GM21390 (cell line): ENCODE results near the gene SLC44A3.

Experiments used
- ATAC-seq: cut with Tn5 transposase; IDR thresholded peaks from one replicate; pipeline ENCODE4 v1.9.1; 2021; ENCODE audit not compliant: unreplicated experiment

SLC44A3 gene

DNA sequence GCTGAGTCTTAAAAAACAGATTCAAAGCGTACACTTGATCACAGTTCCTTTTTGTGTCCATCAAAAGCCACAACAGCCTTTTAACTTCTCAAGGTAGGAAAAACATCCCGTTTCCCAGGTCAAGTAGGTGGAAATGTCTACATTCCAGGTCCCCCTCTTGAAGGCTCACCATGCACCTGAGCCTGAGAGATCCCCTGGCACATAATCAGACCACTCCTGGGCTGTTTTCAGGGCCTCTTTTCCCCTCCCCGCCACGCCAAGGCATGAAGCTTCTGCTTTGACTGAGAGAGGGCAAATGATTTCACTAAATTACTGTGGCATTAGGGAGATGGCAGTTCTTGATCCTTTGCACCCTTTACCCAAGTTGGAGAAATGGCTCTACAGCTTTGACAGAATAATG, 85.0 kb downstream of the SLC44A3 start:
- ATAC-seq = no peak

DNA sequence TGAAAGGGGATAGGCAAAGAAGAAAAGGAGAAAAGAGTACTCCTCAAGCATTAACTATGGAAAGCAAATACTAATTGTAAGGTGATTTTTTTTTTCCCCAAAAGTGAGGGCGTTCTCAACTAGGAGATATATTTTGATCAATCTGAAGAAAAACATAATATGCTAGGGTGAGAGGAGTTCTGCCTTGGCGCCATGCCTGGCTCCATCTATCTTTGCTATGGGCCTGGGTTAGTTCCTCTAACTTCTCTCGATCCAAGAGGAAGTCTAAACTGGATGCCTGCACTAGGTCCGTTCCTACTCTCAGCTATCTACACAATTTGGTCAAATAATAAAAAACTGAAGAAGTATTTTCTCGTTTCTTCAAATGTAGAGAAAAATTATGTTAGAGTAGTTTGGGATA, 86.2 kb downstream of the SLC44A3 start:
- no peak for ATAC-seq

DNA sequence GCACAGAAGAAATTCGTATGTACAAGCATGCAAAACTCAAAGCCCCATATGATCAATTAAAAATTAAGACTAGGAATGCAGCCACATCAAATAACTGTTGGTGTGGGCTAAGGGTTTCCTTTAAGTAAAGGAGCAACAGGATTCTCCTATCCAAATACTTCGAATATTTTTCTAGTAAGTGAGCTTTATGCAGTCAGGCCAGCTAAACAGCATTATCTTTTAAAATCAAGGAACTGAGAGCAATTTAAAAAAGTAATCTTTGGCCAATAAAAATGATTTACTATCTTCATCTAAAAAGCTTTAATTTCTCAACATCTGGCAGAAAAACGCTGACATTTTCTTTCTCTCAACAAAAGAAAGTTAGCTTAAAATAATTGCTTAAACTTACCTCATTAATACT, 87.0 kb downstream of the SLC44A3 start:
- ATAC-seq = no peak

DNA sequence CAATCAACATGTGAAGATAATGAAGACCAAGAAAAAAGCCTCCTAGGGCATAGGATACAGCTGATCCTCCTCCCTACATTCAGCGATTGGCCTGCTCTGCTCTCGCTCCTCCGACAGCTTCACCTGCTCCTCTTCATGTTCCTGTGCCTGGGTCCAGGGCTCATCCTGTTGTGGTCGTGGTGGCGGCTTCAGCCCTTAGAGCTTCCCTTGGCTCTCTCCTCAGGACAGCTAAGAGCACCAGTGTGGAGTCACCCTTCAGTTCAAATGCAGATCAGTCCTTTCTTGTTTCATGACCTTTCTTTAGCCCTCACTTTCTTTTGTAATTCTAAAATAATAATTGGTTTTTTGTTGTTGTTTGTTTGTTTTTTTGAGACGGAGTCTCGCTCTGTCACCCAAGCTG, 88.0 kb downstream of the SLC44A3 start:
- ATAC-seq = no peak

DNA sequence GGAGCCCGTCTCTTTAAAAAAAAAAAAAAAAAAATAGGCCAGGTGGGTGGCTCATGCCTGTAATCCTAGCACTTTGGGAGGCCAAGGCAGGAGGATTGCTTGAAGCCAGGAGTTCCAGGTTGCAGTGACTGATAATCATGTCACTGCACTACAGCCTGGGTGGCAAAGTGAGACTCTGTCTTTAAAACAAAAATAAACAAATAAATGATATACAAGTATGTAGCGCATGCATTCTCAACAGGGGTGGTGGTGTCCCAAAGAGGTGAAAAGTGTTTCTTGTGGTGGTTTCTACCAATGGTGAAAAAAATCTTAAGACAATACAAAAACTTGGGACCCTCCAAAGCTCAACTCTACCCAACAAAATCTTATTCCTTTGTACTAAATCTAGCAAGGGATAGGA, 88.8 kb downstream of the SLC44A3 start:
- no peak for ATAC-seq

DNA sequence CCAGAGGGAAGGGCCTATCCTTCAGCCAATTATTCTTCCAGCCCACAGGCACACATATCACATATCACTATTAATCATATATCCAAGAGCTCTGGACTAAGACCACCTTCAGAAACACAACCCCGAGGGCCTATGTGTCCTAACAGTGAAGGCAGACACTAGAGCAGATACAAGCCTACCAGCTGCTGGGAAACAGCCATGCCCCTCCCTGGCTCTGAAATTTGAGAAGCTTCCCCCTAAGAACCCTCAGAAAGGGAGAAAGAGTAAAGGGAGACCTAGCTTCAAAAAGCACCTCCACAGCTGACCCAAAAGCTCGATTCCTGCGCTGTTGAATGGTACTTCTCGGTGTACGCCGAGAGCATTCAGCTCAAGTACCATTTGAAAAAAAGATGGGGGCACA, 89.3 kb downstream of the SLC44A3 start:
- ATAC-seq = no peak

DNA sequence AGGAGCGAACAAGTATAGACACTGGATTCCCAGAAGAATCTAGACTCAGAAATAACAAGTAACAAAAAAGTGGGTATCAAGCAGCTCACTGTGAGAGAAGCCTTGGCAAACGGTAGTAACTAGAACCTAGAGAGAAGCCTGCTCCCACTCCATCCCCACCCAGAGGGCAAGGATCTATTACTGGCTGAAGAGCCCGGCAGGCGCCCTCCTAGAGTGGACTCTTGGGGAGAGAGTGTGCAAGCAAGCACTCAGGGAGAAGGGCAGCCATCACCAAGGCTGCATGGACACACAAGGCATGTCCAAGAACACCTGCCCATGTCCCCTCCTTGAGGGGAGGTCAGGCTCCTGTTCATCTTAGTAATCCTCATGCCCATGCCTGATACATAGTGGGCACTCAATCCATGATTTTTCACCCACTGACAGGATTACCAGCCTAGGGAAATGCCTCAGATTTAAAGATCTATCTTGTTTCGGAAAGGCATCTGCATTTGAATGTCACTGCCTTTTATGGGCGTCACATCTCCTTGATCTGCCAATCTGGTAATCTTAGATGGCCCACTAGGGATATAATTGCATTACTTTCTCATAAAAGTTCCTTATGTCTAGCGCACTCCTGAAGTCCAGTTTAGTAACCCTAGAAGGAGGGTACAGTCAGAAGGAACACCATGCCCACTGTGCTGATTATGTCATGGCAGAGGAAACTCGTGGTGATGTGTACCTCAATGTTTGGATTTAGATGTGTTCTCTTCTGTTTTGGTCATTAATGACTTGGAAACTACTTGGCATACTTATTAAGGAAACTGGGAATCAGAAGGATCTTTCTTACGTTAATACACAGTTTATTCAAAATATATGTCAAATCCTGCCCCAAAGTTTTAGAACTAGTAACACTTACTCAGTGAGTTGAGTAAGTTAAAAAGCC, 92.4 kb downstream of the SLC44A3 start:
- ATAC-seq = no peak

DNA sequence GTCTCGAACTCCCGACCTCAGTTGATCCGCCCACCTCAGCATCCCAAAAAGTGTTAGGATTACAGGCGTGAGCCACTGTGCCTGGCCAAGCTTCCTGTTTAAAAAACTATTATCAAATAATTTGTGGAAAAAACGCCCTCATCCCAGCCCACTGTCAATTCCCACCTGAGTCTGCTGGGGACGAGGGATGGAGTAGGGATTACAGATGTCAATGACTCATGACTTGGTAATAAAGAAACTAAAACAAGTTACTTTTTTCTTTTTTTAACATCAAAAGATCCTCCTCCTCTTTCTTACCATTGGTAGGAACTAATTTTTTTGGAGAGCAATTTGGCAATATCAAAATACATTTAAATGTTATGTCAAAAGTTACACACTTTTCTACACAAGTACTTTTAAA, 97.1 kb downstream of the SLC44A3 start:
- no peak for ATAC-seq

DNA sequence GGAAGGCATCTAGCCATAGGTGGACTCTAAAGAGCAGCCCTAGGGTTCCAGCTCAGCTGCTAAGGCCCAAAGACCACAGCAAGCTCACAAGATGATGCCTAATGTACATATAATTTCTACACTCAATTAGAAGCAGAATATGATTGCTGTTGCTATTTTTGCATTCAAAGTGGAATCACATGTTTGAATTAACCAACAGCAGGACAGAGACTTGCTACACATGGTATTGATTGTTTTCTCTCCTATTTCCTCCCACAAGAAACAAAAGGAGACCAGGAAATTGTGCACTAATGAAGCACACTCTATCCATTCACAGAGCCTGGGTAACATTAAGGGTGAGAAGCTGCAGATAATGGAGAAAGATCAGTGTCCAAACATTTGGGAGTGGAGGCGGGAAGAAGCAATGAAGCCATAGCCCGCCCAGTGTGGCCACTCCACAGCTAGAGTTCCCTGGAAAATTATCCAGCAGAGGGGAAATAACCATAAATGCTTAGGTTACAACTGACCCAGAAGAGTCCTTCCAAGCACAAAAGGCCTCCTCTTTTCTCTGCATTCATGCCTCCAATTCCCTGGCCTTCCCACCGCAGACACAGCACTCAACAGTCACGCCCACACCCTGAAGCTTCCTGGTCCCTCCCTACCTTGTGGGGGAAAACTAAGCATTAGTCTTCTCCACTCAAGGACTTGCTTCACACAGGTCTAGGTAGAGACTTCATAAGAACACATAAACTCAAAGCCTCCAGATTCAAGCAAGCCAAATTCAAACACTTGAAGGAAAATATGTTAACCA, 99.3 kb downstream of the SLC44A3 start:
- ATAC-seq = no peak

DNA sequence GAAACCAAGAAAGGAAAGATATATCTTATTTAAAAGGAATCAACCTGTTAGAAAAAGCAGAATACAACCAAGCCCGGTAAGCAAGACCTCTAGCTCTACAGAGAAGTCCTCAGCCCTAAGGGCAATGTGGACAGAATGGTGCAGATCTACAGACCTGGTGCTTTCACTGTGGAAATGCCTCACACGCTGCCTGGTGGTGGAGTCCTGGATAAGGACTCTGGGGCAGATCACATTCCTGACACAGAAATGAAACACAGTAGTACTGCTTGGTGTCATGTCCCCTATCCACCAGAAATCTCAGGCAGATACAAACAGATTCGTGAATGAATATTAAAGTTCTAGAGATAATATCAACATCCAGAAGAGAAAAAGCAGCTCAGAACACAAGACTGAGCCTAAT, 99.9 kb downstream of the SLC44A3 start:
- no peak for ATAC-seq

DNA sequence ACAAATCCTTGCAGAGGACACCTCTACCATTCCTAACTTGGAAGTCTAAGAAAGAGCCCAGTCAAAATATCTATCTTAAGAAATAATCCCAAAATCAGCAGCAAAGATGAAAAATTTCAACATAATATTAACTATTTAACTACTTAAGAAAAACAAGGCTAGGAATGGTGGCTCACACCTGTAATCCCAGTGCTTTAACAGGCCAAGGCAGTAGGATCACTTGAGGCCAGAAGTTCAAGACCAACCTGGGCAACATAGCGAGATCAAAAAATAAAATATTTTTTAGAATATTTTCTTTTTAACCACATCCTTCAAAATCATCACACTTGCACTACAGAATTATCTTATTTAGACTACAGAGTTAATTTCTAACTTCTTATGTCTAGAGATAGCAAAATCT, 101.8 kb downstream of the SLC44A3 start:
- no peak for ATAC-seq

DNA sequence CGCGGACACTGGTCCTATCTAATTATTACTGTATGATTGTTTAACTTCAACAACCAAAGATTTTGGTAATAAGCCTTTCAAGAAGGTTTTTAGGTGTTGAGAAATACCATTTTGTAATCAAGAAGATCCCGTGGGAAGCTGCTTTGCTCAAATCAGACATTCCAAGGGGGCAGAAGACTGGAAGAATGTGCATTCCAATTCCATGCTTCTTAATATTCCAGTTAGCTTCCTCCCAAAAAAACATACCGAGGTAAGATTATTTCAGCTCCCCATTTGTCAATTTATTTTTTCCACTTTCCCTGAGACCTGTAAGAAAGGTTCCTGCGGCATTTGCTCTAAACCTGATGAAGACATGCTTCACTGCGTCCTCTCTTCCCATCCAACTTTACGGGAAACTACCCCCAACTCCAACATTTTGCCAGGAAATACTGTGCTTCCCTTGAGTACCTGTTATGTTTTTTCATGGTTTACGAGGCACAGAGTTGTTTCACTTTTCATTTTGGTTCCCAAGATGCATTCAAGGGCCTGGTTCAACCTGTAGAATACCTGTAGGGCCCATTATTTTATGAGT, 102.7 kb downstream of the SLC44A3 start:
- ATAC-seq = no peak

DNA sequence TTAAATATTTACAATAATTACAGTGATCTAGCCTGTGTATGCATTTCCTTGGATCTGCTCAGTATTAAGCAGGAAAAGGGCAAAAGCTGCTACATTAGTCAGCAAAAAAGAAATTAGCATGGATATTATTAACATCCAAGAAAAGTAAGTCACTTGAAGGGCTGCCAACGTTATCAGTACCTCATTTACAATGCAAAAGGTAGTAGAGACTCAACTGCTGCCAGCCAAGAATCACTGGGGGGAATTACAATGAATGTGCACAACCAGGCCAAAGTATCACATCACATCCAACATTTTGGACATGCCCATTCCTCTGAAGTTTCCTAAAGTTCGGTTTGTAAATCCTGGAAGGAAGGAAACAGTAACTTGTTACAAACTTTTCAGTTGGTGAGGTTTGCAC, 104.8 kb downstream of the SLC44A3 start:
- no peak for ATAC-seq

DNA sequence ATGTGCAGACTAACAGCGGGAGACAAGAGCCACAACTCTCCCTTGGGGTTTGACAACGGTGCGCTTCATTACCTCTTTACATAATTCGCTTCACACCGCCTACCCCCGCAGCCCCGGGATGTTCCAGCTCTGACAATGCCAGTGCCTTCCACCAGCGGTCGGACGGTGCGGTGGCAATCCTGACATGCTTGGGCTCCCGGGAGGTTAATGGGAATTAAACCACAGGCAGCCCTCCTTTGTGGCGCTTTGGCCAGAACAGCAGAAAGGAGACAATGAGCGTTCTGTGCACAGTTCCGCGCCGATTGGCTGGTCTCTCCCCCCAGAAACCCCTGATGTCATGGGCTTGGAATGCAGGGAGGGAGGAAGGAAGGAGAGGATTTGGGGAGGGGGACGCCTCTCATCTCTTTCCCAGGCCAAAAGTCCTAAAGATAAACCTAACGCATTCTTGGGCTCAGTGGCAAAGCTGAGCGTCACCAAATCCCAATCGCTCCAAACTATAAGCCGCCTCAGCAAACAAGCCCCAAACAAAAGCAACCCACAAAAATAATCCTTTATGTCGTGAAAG, 105.5 kb downstream of the SLC44A3 start:
- ATAC-seq = no peak

DNA sequence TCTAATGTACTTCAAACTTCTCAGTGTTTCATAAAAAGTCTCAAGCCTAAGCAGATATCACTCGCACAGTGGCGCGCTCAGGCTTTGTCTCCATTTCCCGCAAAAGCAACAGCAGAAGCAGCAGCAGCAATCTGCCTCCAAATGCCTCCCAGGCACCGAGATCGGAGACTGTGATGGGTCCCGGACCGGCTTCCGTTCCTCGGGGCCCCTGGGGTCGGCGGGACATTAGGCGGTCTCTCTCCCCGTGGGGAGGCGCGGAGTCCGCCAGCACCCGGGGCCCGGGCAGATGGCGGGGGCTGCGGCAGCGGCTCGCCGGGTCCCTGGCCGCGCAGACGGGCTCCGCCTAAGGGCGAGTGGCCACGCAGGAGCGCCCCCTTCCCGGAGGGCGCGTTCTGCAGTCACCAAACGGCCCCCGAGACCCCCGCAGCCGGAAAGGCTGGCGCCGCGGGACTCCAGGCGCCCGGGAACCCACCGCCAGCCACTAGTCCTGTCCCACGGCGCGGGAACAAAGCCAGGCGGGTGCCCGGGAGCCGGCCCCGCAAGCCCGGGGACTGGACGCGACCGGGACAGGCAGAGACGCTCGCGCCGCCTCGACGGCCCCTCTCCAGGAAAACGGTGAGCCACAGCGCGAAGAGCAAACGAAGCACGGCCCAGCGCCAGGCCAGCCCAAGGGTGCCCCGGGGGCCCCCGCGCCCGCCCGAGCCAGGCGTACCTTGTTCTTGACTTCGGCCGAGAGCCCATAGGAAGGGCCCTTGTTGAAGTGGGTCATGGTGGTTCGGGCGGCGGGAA, 106.2 kb downstream of the SLC44A3 start:
- ATAC-seq = peak; percentile 30

DNA sequence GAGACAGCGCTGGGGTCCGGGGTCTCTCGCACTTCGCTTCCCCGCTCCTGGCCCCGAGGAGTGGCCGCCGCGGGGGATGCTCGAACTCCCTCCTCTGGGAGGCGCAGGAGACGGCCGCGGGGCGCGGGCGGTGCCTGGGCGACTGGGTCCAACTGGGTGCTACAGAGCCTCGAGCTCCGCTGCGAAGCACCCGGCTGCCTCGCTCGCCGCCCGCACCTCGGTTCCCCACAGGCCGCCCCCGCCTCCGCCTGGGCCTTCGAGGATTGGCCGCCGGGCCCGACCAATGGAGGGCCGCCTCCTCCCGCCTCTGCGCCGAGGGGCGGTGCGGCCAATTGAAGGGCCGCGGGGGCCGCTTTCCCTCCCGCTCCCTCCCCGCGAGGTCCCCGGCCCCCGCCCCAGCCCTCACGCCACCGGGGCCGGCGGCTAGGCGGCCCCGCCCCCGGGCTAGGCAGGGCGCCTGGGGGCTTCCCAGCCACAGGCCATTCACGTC, 106.8 kb downstream of the SLC44A3 start, which contains the start of gene CNN3:
Gene CNN3, minus strand, starts transcription at position 196 of the 490 bp plus-strand sequence. CDS start 216 bp downstream, outside the sequence.
- peak; percentile 88 for ATAC-seq

DNA sequence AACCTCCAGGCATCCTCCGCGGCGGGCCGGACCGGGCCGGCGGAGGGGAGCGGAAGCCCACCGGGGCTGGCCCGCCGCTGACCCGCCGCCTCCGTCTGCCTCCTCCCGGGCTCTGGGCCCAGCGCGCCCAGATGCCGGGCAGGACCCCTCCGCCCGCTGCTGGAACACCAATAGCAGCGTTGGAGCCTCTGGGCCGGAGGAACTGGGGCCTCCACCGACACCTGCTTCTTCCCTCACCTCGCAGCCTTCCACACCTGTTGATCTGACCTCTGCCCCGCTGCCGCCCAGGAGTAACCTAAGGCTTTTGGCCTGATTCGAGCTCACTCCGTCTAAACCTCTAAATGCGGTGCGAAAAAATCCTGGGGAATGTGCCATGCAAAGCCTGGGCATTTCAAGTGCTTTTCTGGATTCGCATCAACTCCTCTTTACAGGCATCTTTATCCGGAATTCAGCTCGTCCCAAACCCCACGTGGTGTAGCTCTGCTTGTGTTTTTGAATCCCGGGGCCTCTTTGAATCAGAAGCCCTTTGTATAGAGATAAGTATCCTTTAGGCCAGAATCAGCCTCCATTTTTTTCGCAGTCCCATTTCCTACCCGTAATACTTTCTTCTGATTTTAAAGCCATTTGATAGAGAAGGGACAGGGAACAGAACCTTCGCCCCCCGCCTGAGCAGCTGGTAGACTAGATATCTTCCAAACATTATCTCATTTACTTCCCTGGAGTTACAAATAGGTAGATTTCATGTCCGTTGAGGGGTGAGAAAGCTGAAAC, 107.4 kb downstream of the SLC44A3 start:
- ATAC-seq = no peak

DNA sequence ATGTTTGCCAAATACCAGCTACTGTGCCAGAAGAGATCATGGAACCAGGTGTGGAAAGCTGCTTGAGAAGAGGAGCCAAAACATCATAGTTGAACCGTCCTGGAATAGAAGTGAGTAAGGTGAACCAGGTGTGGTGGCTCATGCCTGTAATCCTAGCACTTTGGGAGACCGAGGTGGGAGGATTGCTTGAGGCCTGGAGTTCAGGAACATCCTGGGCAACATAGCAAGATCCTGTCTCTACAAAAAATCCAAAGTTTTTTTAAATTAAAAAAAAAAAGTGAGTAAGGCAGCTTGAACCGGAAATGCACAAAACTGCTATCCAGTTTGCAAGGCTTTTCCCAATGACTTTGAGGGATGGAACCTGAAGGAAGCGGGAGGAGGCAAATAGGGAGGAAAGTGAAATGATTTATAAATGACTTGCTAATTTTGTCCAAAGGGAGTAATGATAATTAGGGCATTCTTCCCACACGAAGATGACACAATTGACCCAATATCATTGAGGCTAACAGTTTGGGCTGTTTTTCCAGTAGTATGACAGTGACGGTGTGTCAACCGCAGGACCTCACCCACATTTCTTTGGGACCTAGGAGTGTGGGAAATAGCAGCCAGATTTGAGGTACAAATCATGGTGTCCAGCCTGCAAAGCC, 108.3 kb downstream of the SLC44A3 start:
- ATAC-seq = no peak
